ENCODE data around the gene NFIX. TPM values are rescaled to one million over a fixed set of nuclear protein-coding genes. Genes with fewer than 3 reads are reported as not detected.
"Not testable (repeated sequence)": the region's sequence is repeated elsewhere in the genome, so short reads cannot be mapped to it uniquely, and the experiment has no call there.

The NFIX gene
- total RNA-seq, 8 experiments from 2014 or later: under 0.01 to 72.3 (median 6.4) TPM

- in situ Hi-C loops (cut with MboI; ENCODE audit: low pct_unique_long_range_greater_than_20kb in 2 of 9, low sequenced_read_pairs in 9 of 9, unreplicated experiment in 9 of 9): no loop called here
- no peak for ATAC-seq (replicated peaks in 6 of 8)
- Histone ChIP-seq H3K4me3 (no peak overlapping the region), H3K27ac (no peak overlapping the region), H3K4me1 (replicated peaks in 1 of 2) (peaks cover 5 to 12% of the 10 kb centered on the region in 2 donors)
- WGBS, 10 experiments: 32 to 100% (median 84%) methylated on average over 1 to 5 of the region's 11 CpGs; no CpG with 5 or more reads in 3 of the 10 experiments
Observed at GRCh38 chr19:12953138-12953798, 42.0 kb upstream of the NFIX start.

DNA sequence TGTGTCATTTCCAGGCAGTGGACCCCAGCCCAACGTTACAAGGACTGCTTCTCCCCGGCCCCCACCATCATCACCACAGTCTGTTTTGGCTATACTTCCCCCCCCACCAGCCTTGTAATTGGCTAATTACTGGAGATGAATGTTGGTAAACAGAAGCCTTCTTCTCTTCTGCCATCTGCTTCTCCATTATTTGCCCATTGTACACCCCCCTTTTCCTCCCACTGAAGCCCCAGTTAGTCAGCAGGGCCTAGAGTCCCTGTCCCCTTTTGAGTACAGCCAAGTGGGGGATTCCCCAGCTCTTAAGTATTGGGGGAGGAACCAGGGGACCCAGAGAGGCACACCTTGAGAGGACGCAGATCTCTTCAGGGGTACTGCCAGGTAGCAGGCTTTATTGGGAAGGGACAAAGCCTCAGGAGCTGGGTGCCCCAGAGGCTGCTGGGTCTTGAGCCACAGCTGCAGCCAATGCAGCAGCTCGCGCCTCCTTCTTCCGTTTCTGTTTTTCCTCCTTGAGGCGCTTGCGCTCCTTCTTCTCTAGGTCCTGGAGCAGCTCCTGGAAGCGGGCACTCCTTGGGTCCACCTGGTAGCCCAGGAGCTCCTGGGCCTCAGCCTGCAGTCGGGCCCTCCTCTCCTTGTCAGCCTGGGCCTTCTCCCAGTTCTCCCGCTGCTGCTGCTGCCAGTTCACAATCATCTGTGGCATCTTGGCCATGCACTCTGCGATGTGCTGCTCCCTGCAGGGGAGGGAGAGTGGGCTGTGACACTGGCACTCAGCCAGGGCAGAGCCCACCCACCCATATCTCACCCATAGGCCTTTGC, 41.3 kb upstream of the NFIX start:
- in situ Hi-C loops (cut with MboI; ENCODE audit: low pct_unique_long_range_greater_than_20kb in 2 of 9, low sequenced_read_pairs in 9 of 9, unreplicated experiment in 9 of 9): no loop called here
- no peak overlapping the region for H3K27ac ChIP-seq
- H3K4me1 ChIP-seq (replicated peaks in 1 of 2): peaks cover 5 to 12% of the 10 kb centered on the region in 2 donors
- no peak for ATAC-seq (replicated peaks in 6 of 8)
- WGBS, 10 experiments: 63 to 94% (median 80%) methylated on average over 1 to 5 of the region's 12 CpGs; no CpG with 5 or more reads in 5 of the 10 experiments
- H3K4me3 ChIP-seq: no peak overlapping the region

DNA sequence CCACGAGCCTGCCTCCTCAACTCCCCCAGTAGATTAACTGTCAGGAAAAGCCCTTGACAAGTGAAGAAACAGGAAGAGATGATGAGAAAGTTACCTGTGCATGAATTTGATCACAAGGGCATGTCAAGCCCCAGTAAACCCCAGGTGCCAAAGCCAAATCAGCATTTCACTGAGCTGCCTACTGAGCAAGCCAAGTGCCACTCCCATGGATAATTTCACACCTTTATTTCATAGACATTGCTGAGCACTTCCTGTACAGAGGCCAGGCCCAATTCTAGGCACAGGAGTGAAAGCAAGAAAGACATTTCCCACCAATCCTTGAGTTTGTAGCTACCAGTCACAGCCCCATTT, 40.7 kb upstream of the NFIX start:
- no peak for ATAC-seq (replicated peaks in 6 of 8)
- H3K4me3 ChIP-seq: no peak overlapping the region
- in situ Hi-C loops (cut with MboI; ENCODE audit: low pct_unique_long_range_greater_than_20kb in 2 of 9, low sequenced_read_pairs in 9 of 9, unreplicated experiment in 9 of 9): no loop called here
- H3K27ac ChIP-seq: no peak overlapping the region
- H3K4me1 ChIP-seq (replicated peaks in 1 of 2): peaks cover 5 to 12% of the 10 kb centered on the region in 2 donors
- 0 to 80% methylated on average over 1 of the region's 1 CpG; no CpG with 5 or more reads in 8 of the 10 experiments for WGBS, 10 experiments

DNA sequence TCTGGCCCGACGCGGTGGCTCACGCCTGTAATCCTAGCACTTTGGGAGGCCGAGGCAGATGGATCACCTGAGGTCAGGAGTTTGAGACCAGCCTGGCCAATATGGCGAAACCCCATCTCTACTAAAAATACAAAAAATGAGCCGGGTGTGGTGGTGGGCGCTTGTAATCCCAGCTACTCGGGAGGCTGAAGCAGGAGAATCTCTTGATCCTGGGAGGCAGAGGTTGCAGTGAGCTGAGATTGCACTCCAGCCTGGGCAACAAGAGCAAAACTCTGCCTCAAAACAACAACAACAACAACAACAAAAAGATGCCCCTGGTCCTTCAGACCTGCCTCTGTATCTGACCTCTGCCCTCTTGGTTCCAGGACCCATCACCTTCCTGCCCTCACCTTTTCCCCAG, 39.7 kb upstream of the NFIX start:
- not testable (repeated sequence) for ATAC-seq (replicated peaks in 6 of 8); H3K4me3 ChIP-seq

GRCh38 chr19:12955996-12956395, 39.3 kb upstream of the NFIX start:
- WGBS, 10 experiments: 10 to 80% (median 71%) methylated on average over 3 to 11 of the region's 12 CpGs; no CpG with 5 or more reads in 3 of the 10 experiments
- Histone ChIP-seq H3K4me3 (peak overlapping the region; percentile 88 to 99 (median 98)), H3K27ac (no peak overlapping the region), H3K4me1 (replicated peaks in 1 of 2) (peaks cover 5 to 12% of the 10 kb centered on the region in 2 donors)
- ATAC-seq (replicated peaks in 6 of 8): no peak
- in situ Hi-C loops (cut with MboI; ENCODE audit: low pct_unique_long_range_greater_than_20kb in 2 of 9, low sequenced_read_pairs in 9 of 9, unreplicated experiment in 9 of 9): no loop called here

More for the DNA sequence above, 39.7 kb upstream of the NFIX start:
- H3K27ac ChIP-seq; in situ Hi-C loops (cut with MboI; ENCODE audit: low pct_unique_long_range_greater_than_20kb in 2 of 9, low sequenced_read_pairs in 9 of 9, unreplicated experiment in 9 of 9): not testable (repeated sequence)
- 80 to 100% (median 97%) methylated on average over 1 to 6 of the region's 9 CpGs; no CpG with 5 or more reads in 5 of the 10 experiments for WGBS, 10 experiments
- peaks cover 5 to 12% of the 10 kb centered on the region in 2 donors for H3K4me1 ChIP-seq (replicated peaks in 1 of 2)

- WGBS, 10 experiments: 0 to 13% (median 2%) methylated on average over 1 to 27 of the region's 84 CpGs; no CpG with 5 or more reads in 2 of the 10 experiments
- in situ Hi-C loops (cut with MboI; ENCODE audit: low pct_unique_long_range_greater_than_20kb in 2 of 9, low sequenced_read_pairs in 9 of 9, unreplicated experiment in 9 of 9): no loop called here
- Histone ChIP-seq H3K4me3 (peak within 1 kb of the TSS; percentile 88 to 99 (median 98)), H3K27ac (peak within 1 kb of the TSS; percentile 83 to 97), H3K4me1 (replicated peaks in 1 of 2) (peaks cover 5 to 12% of the 10 kb centered on the region in 2 donors)
- peak; percentile 89 to 95 (median 93) for ATAC-seq (replicated peaks in 6 of 8)
Observed at GRCh38 chr19:12956446-12957388, 38.6 kb upstream of the NFIX start, which contains the start of gene GADD45GIP1. Gene GADD45GIP1 (minus strand): TSS chr19:12957223. CDS start chr19:12957212, 11 bp downstream.

GRCh38 chr19:12957389-12957952, 37.8 kb upstream of the NFIX start:
- H3K27ac ChIP-seq: peak overlapping the region; percentile 83 to 97
- H3K4me1 ChIP-seq (replicated peaks in 1 of 2): peaks cover 5 to 12% of the 10 kb centered on the region in 2 donors
- peak in 4 of 8 experiments; percentile 4 to 19 (median 18) for ATAC-seq (replicated peaks in 6 of 8)
- H3K4me3 ChIP-seq: peak overlapping the region; percentile 88 to 99 (median 98)
- in situ Hi-C loops (cut with MboI; ENCODE audit: low pct_unique_long_range_greater_than_20kb in 2 of 9, low sequenced_read_pairs in 9 of 9, unreplicated experiment in 9 of 9): not testable (repeated sequence)
- 15 to 86% (median 67%) methylated on average over 2 to 27 of the region's 31 CpGs for WGBS, 10 experiments

DNA sequence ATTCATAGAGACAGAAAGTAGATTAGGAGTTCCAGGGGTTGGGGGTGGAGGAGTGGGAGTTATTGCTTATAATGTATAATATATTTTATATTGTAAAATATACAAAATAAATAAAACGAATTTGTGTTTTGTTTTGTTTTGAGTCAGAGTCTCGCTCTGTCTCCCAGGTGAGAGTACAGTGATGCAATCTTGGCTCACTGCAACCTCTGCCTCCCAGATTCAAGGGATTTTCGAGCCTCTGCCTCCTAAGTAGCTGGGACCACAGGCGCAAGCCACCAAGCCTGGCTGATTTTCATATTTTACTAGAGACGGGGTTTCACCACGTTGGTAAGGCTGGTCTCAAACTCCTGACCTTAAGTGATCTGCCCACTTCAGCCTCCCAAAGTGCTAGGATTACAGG, 35.8 kb upstream of the NFIX start:
- Histone ChIP-seq H3K27ac (no peak overlapping the region), H3K4me1 (replicated peaks in 1 of 2) (peaks cover 5 to 12% of the 10 kb centered on the region in 2 donors), H3K4me3 (no peak overlapping the region)
- no peak for ATAC-seq (replicated peaks in 6 of 8)
- WGBS, 10 experiments: 20 to 71% (median 57%) methylated on average over 1 to 5 of the region's 6 CpGs; no CpG with 5 or more reads in 4 of the 10 experiments
- in situ Hi-C loops (cut with MboI; ENCODE audit: low pct_unique_long_range_greater_than_20kb in 2 of 9, low sequenced_read_pairs in 9 of 9, unreplicated experiment in 9 of 9): no loop called here

- peak; percentile 92 to 99 (median 96) for ATAC-seq (replicated peaks in 6 of 8)
- H3K27ac ChIP-seq: no peak overlapping the region
- peak overlapping the region; percentile 7 to 33 (median 28) for H3K4me3 ChIP-seq
- in situ Hi-C loops (cut with MboI; ENCODE audit: low pct_unique_long_range_greater_than_20kb in 2 of 9, low sequenced_read_pairs in 9 of 9, unreplicated experiment in 9 of 9): no loop called here
- WGBS, 10 experiments: 0 to 6% (median 0%) methylated on average over 1 to 7 of the region's 34 CpGs; no CpG with 5 or more reads in 4 of the 10 experiments
- peaks cover 0 to 4% of the 10 kb centered on the region in 2 donors for H3K4me1 ChIP-seq (replicated peaks in 1 of 2)
Observed at GRCh38 chr19:12965017-12965811, 30.1 kb upstream of the NFIX start.

DNA sequence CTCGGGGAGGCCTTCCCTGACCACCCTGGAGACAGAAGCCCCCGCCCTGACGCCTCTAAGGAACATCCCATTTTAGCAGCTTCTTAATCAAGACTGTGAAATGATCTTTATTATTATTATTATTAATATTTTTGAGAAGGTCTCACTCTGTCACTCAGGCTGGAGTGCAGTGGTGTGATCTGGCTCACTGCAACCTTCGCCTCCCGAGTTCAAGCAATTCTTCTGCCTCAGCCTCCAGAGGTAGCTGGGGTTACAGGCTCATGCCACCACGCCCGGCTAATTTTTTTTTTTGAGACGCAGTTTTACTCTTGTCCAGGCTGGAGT, 29.5 kb upstream of the NFIX start:
- WGBS, 10 experiments: 53 to 87% (median 57%) methylated on average over 3 to 5 of the region's 8 CpGs; no CpG with 5 or more reads in 7 of the 10 experiments
- peak overlapping the region in 2 of 5 donors; percentile 30 to 33 for H3K4me3 ChIP-seq
- H3K4me1 ChIP-seq (replicated peaks in 1 of 2): peaks cover 0 to 4% of the 10 kb centered on the region in 2 donors
- in situ Hi-C loops (cut with MboI; ENCODE audit: low pct_unique_long_range_greater_than_20kb in 2 of 9, low sequenced_read_pairs in 9 of 9, unreplicated experiment in 9 of 9): no loop called here
- no peak overlapping the region for H3K27ac ChIP-seq
- no peak for ATAC-seq (replicated peaks in 6 of 8)

GRCh38 chr19:12967907-12968306, 27.4 kb upstream of the NFIX start:
- WGBS, 10 experiments: 33 to 100% (median 84%) methylated on average over 1 to 5 of the region's 5 CpGs; no CpG with 5 or more reads in 2 of the 10 experiments
- H3K4me3 ChIP-seq: no peak overlapping the region
- no peak overlapping the region for H3K27ac ChIP-seq
- in situ Hi-C loops (cut with MboI; ENCODE audit: low pct_unique_long_range_greater_than_20kb in 2 of 9, low sequenced_read_pairs in 9 of 9, unreplicated experiment in 9 of 9): no loop called here
- ATAC-seq (replicated peaks in 6 of 8): no peak
- peaks cover 0 to 4% of the 10 kb centered on the region in 2 donors for H3K4me1 ChIP-seq (replicated peaks in 1 of 2)

All from motor neuron (in vitro differentiated cells).